Hepatocyte (in vitro differentiated cells): ENCODE results near the gene AURKAIP1. TPM values are rescaled to one million over a fixed set of nuclear protein-coding genes. Genes with fewer than 3 reads are reported as not detected.

Experiments used
- DNase-seq: peaks from one replicate; pipeline ENCODE4 v3.0.0-alpha.2; 2016; ENCODE audit warnings: low spot score
- H2AFZ ChIP-seq: fragments of 200-600 bp; sonication (generic); 2 replicates; pipeline ENCODE4 v1.6.0; 2016; ENCODE audit warnings: antibody characterized with exemption, mild to moderate bottlenecking
- H3K27ac ChIP-seq: fragments of 200-600 bp; sonication (generic); 2 replicates; pipeline ENCODE4 v1.5.1; 2016; ENCODE audit warnings: mild to moderate bottlenecking
- H3K27me3 ChIP-seq: fragments of 200-600 bp; sonication (generic); 2 replicates; pipeline ENCODE4 v1.6.1; 2016
- H3K36me3 ChIP-seq: fragments of 200-600 bp; sonication (generic); replicated peaks from 2 replicates; pipeline ENCODE4 v1.5.1; 2016; ENCODE audit warnings: low read depth; ENCODE audit not compliant: insufficient read depth
- H3K4me1 ChIP-seq: fragments of 200-600 bp; sonication (generic); 2 replicates; pipeline ENCODE4 v1.5.1; 2016; ENCODE audit warnings: mild to moderate bottlenecking, moderate library complexity; ENCODE audit not compliant: insufficient read depth
- H3K4me2 ChIP-seq: fragments of 200-600 bp; sonication (generic); 2 replicates; pipeline ENCODE4 v1.6.0; 2016
- H3K4me3 ChIP-seq: fragments of 200-600 bp; sonication (generic); 2 replicates; pipeline ENCODE4 v1.5.1; 2016; ENCODE audit warnings: mild to moderate bottlenecking
- H3K79me2 ChIP-seq: fragments of 200-600 bp; sonication (generic); 2 replicates; pipeline ENCODE4 v1.6.0; 2017; ENCODE audit warnings: mild to moderate bottlenecking
- H3K9me2 ChIP-seq: fragments of 200-600 bp; sonication (generic); replicated peaks from 2 replicates; pipeline ENCODE4 v1.6.0; 2017; ENCODE audit warnings: mild to moderate bottlenecking; ENCODE audit not compliant: insufficient read depth
- H3K9me3 ChIP-seq: fragments of 200-600 bp; sonication (generic); 2 replicates; pipeline ENCODE4 v1.5.1; 2016; ENCODE audit warnings: low read depth, mild to moderate bottlenecking
- H4K20me1 ChIP-seq: fragments of 200-600 bp; sonication (generic); 2 replicates; pipeline ENCODE4 v1.6.0; 2016; ENCODE audit warnings: mild to moderate bottlenecking; ENCODE audit not compliant: insufficient read depth, poor library complexity, severe bottlenecking
- EZH2 ChIP-seq: fragments of 200-600 bp; sonication (generic); IDR thresholded peaks from 2 replicates; pipeline ENCODE4 v1.6.1; 2016; ENCODE audit warnings: antibody characterized with exemption, mild to moderate bottlenecking, borderline replicate concordance
- EZH2phosphoT487 ChIP-seq: fragments of 200-600 bp; sonication (generic); IDR thresholded peaks from one replicate; pipeline ENCODE4 v1.6.1; 2018; ENCODE audit warnings: antibody characterized with exemption, mild to moderate bottlenecking, low read depth, moderate library complexity; ENCODE audit not compliant: unreplicated experiment, severe bottlenecking
- WGBS: methylation state at CpG from one replicate; pipeline ENCODE4 v1.1.6; 2016; ENCODE audit warnings: low lambda C conversion rate; ENCODE audit errors: missing lambda C conversion rate; 5-methylcytosine and 5-hydroxymethylcytosine counted together
- polyA plus RNA-seq: library from polyadenylated mRNA; unstranded; fragments of >200 nt; fragmentation: Nextera tagmentation; extraction: Ambion mirVana; gene quantifications from 2 replicates; pipeline ENCODE4 v1.2.1, GENCODE V29; 2016
- total RNA-seq: library from RNA; depleted of rRNA; stranded (reverse); fragments of >200 nt; gene quantifications from 2 replicates; pipeline ENCODE4 v1.2.3, GENCODE V29; 2014
- TF ChIP-seq, protein P1 (sequence below): fragments of 200-600 bp; sonication (generic); IDR thresholded peaks from 2 replicates; pipeline ENCODE4 v1.5.1; 2016; ENCODE audit warnings: antibody characterized with exemption, mild to moderate bottlenecking; ENCODE audit not compliant: poor library complexity

Gene AURKAIP1
- total and polyA plus RNA-seq, 2 experiments from 2014 or later, result 92.9 to 238 TPM

DNA sequence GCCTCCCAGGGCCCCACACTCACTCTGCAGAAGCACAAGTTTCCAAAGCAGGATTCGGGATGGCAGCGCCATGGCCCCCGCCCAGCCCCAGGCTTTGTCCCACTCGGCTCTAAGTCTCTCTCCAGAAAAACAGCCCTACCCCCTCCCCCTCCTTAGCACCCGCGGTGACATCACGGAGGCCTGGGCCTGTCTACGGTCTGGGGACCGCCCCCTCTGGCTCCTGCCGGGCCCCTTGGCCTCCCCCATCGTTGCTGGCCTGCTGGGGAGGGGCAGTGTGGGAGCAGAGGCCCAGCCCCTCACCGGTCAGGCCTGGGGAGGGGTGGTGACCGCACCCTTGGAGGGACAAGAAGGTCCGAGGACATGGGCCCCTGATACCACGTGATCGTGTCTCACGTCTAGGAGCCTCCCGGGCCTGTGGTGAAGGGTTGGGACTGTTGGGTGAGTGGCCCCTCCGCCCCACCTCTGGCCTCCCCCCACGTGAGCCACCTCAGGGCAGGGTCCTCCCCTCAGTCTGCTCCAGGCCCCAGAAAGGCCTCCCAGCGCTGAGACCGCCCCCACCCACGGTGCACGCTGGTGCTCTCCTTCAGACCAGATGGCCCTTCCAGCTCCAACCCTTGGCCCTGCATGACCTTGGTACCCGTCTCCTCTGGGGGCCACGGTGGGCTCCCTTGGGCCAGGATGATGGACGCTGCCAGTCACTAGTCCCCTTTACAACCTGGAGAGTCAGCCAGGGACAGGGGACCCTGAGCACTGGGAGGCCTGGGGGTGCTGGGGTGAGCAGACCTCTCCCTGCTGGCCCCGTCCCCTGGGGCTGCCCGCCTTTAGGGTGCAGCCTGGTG, 16.4 kb downstream of the AURKAIP1 start, which contains the start of gene MXRA8:
Gene MXRA8 (minus strand): TSS at position 123 of the 839 bp plus-strand sequence. CDS start 51 bp downstream, at position 72.
- no peaks in the 10 kb centered on the region for H3K9me2 ChIP-seq
- no peak within 1 kb of the TSS for H2AFZ ChIP-seq
- H3K4me3 ChIP-seq, result peak within 1 kb of the TSS; percentile 40
- H4K20me1 ChIP-seq, result peaks cover 16% of the 10 kb centered on the region
- TF ChIP-seq EZH2phosphoT487 (no peak), EZH2 (no peak)
- TF ChIP-seq, protein P1, sequence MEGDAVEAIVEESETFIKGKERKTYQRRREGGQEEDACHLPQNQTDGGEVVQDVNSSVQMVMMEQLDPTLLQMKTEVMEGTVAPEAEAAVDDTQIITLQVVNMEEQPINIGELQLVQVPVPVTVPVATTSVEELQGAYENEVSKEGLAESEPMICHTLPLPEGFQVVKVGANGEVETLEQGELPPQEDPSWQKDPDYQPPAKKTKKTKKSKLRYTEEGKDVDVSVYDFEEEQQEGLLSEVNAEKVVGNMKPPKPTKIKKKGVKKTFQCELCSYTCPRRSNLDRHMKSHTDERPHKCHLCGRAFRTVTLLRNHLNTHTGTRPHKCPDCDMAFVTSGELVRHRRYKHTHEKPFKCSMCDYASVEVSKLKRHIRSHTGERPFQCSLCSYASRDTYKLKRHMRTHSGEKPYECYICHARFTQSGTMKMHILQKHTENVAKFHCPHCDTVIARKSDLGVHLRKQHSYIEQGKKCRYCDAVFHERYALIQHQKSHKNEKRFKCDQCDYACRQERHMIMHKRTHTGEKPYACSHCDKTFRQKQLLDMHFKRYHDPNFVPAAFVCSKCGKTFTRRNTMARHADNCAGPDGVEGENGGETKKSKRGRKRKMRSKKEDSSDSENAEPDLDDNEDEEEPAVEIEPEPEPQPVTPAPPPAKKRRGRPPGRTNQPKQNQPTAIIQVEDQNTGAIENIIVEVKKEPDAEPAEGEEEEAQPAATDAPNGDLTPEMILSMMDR, result no peak
- peak; percentile 91 for DNase-seq
- H3K79me2 ChIP-seq, result peaks cover 41% of the 10 kb centered on the region
- H3K4me1 ChIP-seq, result peaks cover 64% of the 10 kb centered on the region
- H3K36me3 ChIP-seq, result no peaks in the 10 kb centered on the region
- peak within 1 kb of the TSS; percentile 97 for H3K27ac ChIP-seq
- H3K4me2 ChIP-seq, result peak within 1 kb of the TSS; percentile 90
- WGBS, result 30% methylated on average over 18 of the region's 29 CpGs
- no peaks in the 10 kb centered on the region for H3K9me3 ChIP-seq
- H3K27me3 ChIP-seq, result no peaks in the 10 kb centered on the region

- H3K4me3 ChIP-seq, result peak overlapping the region; percentile 40
- no peak overlapping the region for H2AFZ ChIP-seq
- peak overlapping the region; percentile 90 for H3K4me2 ChIP-seq
- peaks cover 64% of the 10 kb centered on the region for H3K4me1 ChIP-seq
- H3K27me3 ChIP-seq, result no peaks in the 10 kb centered on the region
- no peaks in the 10 kb centered on the region for H3K36me3 ChIP-seq
- H3K27ac ChIP-seq, result peak overlapping the region; percentile 97
- no peaks in the 10 kb centered on the region for H3K9me2 ChIP-seq
- peaks cover 16% of the 10 kb centered on the region for H4K20me1 ChIP-seq
- no peak for TF ChIP-seq EZH2
- no peak for TF ChIP-seq EZH2phosphoT487
- TF ChIP-seq, protein P1, result no peak
- DNase-seq, result peak; percentile 74
- WGBS, result 13% methylated on average over 14 of the region's 18 CpGs
- peaks cover 41% of the 10 kb centered on the region for H3K79me2 ChIP-seq
- H3K9me3 ChIP-seq, result no peaks in the 10 kb centered on the region
These were observed 17.1 kb downstream of the AURKAIP1 start for GRCh38 chr1:1357871-1358432.

DNA sequence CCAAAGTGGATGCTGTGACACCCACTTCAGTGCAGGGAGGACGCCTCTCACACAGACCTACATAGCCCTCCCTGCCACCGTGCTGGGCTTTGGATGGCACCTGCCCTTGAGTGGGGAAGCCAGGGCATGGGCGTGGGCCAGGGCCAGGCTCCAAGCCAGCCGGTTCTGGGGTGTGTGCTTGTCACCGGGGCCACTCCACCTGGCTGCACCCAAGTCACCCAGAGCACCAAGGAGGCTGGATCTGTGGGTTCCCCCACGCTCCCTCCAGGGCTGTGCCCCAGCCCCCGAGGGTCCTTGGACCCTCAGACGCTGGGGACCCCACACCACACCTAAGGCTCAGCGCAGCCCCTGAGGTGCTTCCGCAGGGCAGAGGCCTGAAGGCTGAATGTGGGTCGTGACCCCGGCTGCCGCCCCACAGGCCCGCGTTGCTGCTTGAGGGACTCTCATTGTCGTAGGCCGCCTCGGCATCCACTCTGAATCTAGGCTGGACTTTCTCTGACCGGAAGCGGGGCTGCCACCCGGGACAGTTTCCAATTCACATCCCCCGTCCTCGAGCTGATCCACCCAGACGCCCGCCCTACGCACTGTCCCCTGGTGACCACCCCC, 18.1 kb downstream of the AURKAIP1 start:
- Histone ChIP-seq H3K4me2 (peak overlapping the region; percentile 90), H3K27ac (peak overlapping the region; percentile 97), H4K20me1 (peaks cover 16% of the 10 kb centered on the region), H3K79me2 (peaks cover 41% of the 10 kb centered on the region), H3K9me3 (no peaks in the 10 kb centered on the region), H3K4me3 (peak overlapping the region; percentile 40), H2AFZ (no peak overlapping the region), H3K36me3 (no peaks in the 10 kb centered on the region), H3K9me2 (no peaks in the 10 kb centered on the region), H3K4me1 (peaks cover 60% of the 10 kb centered on the region), H3K27me3 (no peaks in the 10 kb centered on the region)
- no peak for DNase-seq
- TF ChIP-seq, protein P1, result no peak
- TF ChIP-seq EZH2phosphoT487 (no peak), EZH2 (no peak)
- WGBS, result 62% methylated on average over 20 of the region's 26 CpGs
